Head of caudate nucleus (tissue), 42 donors: ENCODE measurements around the gene PIEZO1.
"Not testable (repeated sequence)": the region's sequence is repeated elsewhere in the genome, so short reads cannot be mapped to it uniquely, and the experiment has no call there.

Experiments
- DNase-seq, 42 donors: peaks; one replicate each; pipeline versions ENCODE4 v3.0.0 to v3.0.0-alpha.2; 2020 to 2021; ENCODE audit warnings: mixed read lengths in 7 of 42
- intact Hi-C: fragments of 100-400 bp; cut with DNase I; formaldehyde crosslinking; loops from one replicate; pipeline ENCODE4 v1.15.0; 2022

Gene PIEZO1

GRCh38 chr16:88775825-88776224 is 9.2 kb downstream of the PIEZO1 start:
- no peak for DNase-seq
- intact Hi-C loops = no loop called here

- intact Hi-C loops = no loop called here
- no peak for DNase-seq
Observed at GRCh38 chr16:88774544-88775393, 10.3 kb downstream of the PIEZO1 start.

- intact Hi-C loops = no loop called here
- no peak for DNase-seq
Observed at GRCh38 chr16:88773812-88774291, 11.2 kb downstream of the PIEZO1 start.

GRCh38 chr16:88772871-88773811 is 11.9 kb downstream of the PIEZO1 start:
- peak in 15 of 42 donors; percentile 17 to 74 (median 37) for DNase-seq
- intact Hi-C loops = no loop called here

GRCh38 chr16:88771781-88772180 is 13.2 kb downstream of the PIEZO1 start:
- DNase-seq, intact Hi-C loops: not testable (repeated sequence)

- intact Hi-C loops = no loop called here
- DNase-seq = no peak
Observed at GRCh38 chr16:88771294-88771772, 13.7 kb downstream of the PIEZO1 start.

GRCh38 chr16:88770461-88771293 is 14.3 kb downstream of the PIEZO1 start:
- peak in 6 of 42 donors; percentile 17 to 58 (median 41) for DNase-seq
- intact Hi-C loops = no loop called here

- no peak for DNase-seq
- intact Hi-C loops = no loop called here
Observed at GRCh38 chr16:88769617-88770460, 15.2 kb downstream of the PIEZO1 start.

- DNase-seq = peak in 30 of 42 donors; percentile 27 to 79 (median 58)
- intact Hi-C loops = no loop called here
Observed at GRCh38 chr16:88768071-88768783, 16.8 kb downstream of the PIEZO1 start.

- no peak for DNase-seq
- intact Hi-C loops = no loop called here
Observed at GRCh38 chr16:88767546-88768070, 17.4 kb downstream of the PIEZO1 start.

GRCh38 chr16:88766975-88767374 is 18.0 kb downstream of the PIEZO1 start:
- intact Hi-C loops = no loop called here

GRCh38 chr16:88764913-88765349 is 20.1 kb downstream of the PIEZO1 start:
- intact Hi-C loops = no loop called here
- DNase-seq = no peak

More at GRCh38 chr16:88766975-88767374, 18.0 kb downstream of the PIEZO1 start:
- no peak for DNase-seq

- no peak for DNase-seq
- intact Hi-C loops = no loop called here
Observed at GRCh38 chr16:88764080-88764479, 20.9 kb downstream of the PIEZO1 start.

- intact Hi-C loops = no loop called here
- DNase-seq = no peak
Observed at GRCh38 chr16:88763502-88764053, 21.4 kb downstream of the PIEZO1 start.

- intact Hi-C loops = no loop called here
- no peak for DNase-seq
Observed at GRCh38 chr16:88762941-88763340, 22.1 kb downstream of the PIEZO1 start.

GRCh38 chr16:88762258-88762870 is 22.7 kb downstream of the PIEZO1 start:
- DNase-seq = no peak
- intact Hi-C loops = no loop called here
